ENCODE measurements around the gene TEX53. TPM values are rescaled to one million over a fixed set of nuclear protein-coding genes. Genes with fewer than 3 reads are reported as not detected.

Gene TEX53
- polyA plus RNA-seq, 1 of the 3 experiments (the other 2 are of a cell fraction): not detected

DNA sequence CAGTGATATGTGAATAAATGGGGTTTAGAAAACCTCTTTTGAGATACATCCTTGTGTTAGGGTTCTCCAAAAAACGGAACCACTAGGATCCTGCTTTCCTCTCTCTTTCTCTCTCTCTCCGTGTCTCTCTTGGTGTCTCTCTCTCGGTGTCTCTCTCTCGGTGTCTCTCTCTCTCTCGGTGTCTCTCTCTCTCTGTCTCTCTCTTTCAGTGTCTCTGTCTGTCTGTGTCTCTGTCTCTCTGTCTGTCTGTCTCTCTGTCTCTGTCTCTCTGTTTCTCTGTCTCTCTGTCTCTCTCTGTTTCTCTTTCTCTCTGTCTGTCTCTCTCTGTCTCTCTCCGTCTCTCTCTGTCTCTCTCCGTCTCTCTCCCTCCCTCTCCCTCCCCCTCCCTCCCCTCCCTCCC lies 32.2 kb upstream of the TEX53 start:
- no peak overlapping the region for H3K4me3 ChIP-seq (ENCODE audit: low read depth in 2 of 2, low read length in 1 of 2)
- CTCF ChIA-PET: interaction anchor here (1.0 to 1.7 kb wide), 3 partner anchors 9 to 325 kb away, joined by 3 to 5 read pairs (median 4); no protein-coding TSS in a partner anchor
- no peak overlapping the region for H3K9ac ChIP-seq
- TF ChIP-seq, protein P1, sequence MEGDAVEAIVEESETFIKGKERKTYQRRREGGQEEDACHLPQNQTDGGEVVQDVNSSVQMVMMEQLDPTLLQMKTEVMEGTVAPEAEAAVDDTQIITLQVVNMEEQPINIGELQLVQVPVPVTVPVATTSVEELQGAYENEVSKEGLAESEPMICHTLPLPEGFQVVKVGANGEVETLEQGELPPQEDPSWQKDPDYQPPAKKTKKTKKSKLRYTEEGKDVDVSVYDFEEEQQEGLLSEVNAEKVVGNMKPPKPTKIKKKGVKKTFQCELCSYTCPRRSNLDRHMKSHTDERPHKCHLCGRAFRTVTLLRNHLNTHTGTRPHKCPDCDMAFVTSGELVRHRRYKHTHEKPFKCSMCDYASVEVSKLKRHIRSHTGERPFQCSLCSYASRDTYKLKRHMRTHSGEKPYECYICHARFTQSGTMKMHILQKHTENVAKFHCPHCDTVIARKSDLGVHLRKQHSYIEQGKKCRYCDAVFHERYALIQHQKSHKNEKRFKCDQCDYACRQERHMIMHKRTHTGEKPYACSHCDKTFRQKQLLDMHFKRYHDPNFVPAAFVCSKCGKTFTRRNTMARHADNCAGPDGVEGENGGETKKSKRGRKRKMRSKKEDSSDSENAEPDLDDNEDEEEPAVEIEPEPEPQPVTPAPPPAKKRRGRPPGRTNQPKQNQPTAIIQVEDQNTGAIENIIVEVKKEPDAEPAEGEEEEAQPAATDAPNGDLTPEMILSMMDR (IDR thresholded peaks at IDR 0.05): no peak
- 85% methylated on average over 7 of the region's 7 CpGs for WGBS (ENCODE audit: low lambda C conversion rate)
- no peaks in the 10 kb centered on the region for H3K79me2 ChIP-seq (ENCODE audit: insufficient read depth)
- DNase-seq: no peak
- no peak overlapping the region; the same call in 1 of the 2 replicates for H3K4me2 ChIP-seq
- H2AFZ ChIP-seq (ENCODE audit: low read depth): no peak overlapping the region
- no peaks in the 10 kb centered on the region for H3K27me3 ChIP-seq (ENCODE audit: insufficient read depth)
- POLR2A ChIA-PET: no interaction called here
- peaks cover 46% of the 10 kb centered on the region for H3F3A ChIP-seq (replicated peaks; ENCODE audit: insufficient read depth)
- no peaks in the 10 kb centered on the region for H3K9me3 ChIP-seq
- peak overlapping the region in 1 of 2 experiments; percentile 95; a peak in 3 of 4 replicates for H3K27ac ChIP-seq (ENCODE audit: low read depth in 2 of 2, low read length in 1 of 2)
- H3K9me2 ChIP-seq: no peaks in the 10 kb centered on the region
- peaks cover 0 to 40% of the 10 kb centered on the region in 2 experiments for H3K4me1 ChIP-seq (ENCODE audit: control insufficient read depth in 1 of 2, insufficient read depth in 2 of 2, low read depth in 1 of 2, low read length in 1 of 2)
- no peaks in the 10 kb centered on the region for H4K20me1 ChIP-seq (ENCODE audit: insufficient read depth)
- no peaks in the 10 kb centered on the region for H3K36me3 ChIP-seq (replicated peaks in 1 of 2; ENCODE audit: control insufficient read depth in 1 of 2, insufficient read depth in 2 of 2, low read length in 1 of 2)

DNA sequence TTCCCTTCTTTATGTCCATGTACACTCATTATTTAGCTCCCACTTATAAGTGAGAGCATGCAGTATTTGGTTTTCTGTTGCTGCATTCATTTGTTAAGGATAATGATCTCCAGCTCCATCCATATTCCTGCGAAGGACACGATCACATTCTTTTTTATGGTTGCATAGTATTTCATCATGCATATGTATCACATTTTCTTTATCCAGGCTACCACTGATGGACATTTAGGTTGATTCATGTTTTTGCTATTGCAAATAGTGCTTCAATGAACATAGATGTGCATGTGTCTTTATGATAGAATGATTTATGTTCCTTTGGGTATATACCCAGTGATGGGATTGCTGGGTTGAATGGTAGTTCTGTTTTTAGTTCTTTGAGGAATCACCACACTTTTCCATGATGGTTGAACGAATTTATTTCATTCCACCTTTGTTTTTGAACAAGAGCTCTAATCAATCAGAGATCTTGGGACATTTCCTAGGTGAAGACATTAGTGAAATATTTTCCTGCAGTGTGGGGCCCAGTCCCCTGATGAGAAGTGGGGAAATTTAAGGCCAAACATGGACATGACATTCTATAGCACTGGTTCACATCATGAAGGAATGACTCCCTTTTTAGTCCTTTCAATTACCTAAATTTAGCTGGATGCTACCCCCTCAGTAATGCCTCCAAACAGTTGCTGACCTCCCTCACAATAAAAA lies 31.5 kb upstream of the TEX53 start:
- H3K36me3 ChIP-seq (replicated peaks in 1 of 2; ENCODE audit: control insufficient read depth in 1 of 2, insufficient read depth in 2 of 2, low read length in 1 of 2): no peaks in the 10 kb centered on the region
- H3K9me2 ChIP-seq: no peaks in the 10 kb centered on the region
- H3K9me3 ChIP-seq: no peaks in the 10 kb centered on the region
- WGBS (ENCODE audit: low lambda C conversion rate): 87% methylated on average over 3 of the region's 3 CpGs
- H3K27ac ChIP-seq (ENCODE audit: low read depth in 2 of 2, low read length in 1 of 2): peak overlapping the region in 1 of 2 experiments; percentile 95; a peak in 1 of 4 replicates
- H3K4me3 ChIP-seq (ENCODE audit: low read depth in 2 of 2, low read length in 1 of 2): no peak overlapping the region
- no peak overlapping the region for H2AFZ ChIP-seq (ENCODE audit: low read depth)
- H4K20me1 ChIP-seq (ENCODE audit: insufficient read depth): no peaks in the 10 kb centered on the region
- H3K9ac ChIP-seq: no peak overlapping the region
- H3K4me1 ChIP-seq (ENCODE audit: control insufficient read depth in 1 of 2, insufficient read depth in 2 of 2, low read depth in 1 of 2, low read length in 1 of 2): peaks cover 0 to 34% of the 10 kb centered on the region in 2 experiments
- no peaks in the 10 kb centered on the region for H3K27me3 ChIP-seq (ENCODE audit: insufficient read depth)
- H3K79me2 ChIP-seq (ENCODE audit: insufficient read depth): no peaks in the 10 kb centered on the region
- H3K4me2 ChIP-seq: no peak overlapping the region
- H3F3A ChIP-seq (replicated peaks; ENCODE audit: insufficient read depth): peaks cover 39% of the 10 kb centered on the region
- ChIA-PET POLR2A (no interaction called here), CTCF (interaction anchor here (1.0 to 1.7 kb wide), 3 partner anchors 8 to 325 kb away, joined by 3 to 5 read pairs (median 4); no protein-coding TSS in a partner anchor)
- no peak for TF ChIP-seq CHD2 (IDR thresholded peaks at IDR 0.05; ENCODE audit: low read length, partially characterized antibody)
- TF ChIP-seq MXI1 (IDR thresholded peaks at IDR 0.05; ENCODE audit: low read depth, low read length): no peak
- no peak for TF ChIP-seq POLR2AphosphoS5 (IDR thresholded peaks at IDR 0.05; ENCODE audit: low read depth, low read length)
- TF ChIP-seq, protein P1 (IDR thresholded peaks at IDR 0.05): no peak
- TF ChIP-seq TEAD4 (IDR thresholded peaks at IDR 0.05; ENCODE audit: borderline replicate concordance, insufficient read depth): no peak
- TF ChIP-seq TCF12 (IDR thresholded peaks at IDR 0.05): no peak
- TF ChIP-seq FOXM1 (IDR thresholded peaks at IDR 0.05; ENCODE audit: low read depth): no peak
- TF ChIP-seq ELF1 (IDR thresholded peaks at IDR 0.05): no peak
- TF ChIP-seq, protein P2, sequence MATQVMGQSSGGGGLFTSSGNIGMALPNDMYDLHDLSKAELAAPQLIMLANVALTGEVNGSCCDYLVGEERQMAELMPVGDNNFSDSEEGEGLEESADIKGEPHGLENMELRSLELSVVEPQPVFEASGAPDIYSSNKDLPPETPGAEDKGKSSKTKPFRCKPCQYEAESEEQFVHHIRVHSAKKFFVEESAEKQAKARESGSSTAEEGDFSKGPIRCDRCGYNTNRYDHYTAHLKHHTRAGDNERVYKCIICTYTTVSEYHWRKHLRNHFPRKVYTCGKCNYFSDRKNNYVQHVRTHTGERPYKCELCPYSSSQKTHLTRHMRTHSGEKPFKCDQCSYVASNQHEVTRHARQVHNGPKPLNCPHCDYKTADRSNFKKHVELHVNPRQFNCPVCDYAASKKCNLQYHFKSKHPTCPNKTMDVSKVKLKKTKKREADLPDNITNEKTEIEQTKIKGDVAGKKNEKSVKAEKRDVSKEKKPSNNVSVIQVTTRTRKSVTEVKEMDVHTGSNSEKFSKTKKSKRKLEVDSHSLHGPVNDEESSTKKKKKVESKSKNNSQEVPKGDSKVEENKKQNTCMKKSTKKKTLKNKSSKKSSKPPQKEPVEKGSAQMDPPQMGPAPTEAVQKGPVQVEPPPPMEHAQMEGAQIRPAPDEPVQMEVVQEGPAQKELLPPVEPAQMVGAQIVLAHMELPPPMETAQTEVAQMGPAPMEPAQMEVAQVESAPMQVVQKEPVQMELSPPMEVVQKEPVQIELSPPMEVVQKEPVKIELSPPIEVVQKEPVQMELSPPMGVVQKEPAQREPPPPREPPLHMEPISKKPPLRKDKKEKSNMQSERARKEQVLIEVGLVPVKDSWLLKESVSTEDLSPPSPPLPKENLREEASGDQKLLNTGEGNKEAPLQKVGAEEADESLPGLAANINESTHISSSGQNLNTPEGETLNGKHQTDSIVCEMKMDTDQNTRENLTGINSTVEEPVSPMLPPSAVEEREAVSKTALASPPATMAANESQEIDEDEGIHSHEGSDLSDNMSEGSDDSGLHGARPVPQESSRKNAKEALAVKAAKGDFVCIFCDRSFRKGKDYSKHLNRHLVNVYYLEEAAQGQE (IDR thresholded peaks at IDR 0.05; ENCODE audit: low read depth, low read length): no peak
- TF ChIP-seq FOXJ3 (CRISPR knock-in tag; IDR thresholded peaks at IDR 0.05): no peak
- TF ChIP-seq, protein P3, sequence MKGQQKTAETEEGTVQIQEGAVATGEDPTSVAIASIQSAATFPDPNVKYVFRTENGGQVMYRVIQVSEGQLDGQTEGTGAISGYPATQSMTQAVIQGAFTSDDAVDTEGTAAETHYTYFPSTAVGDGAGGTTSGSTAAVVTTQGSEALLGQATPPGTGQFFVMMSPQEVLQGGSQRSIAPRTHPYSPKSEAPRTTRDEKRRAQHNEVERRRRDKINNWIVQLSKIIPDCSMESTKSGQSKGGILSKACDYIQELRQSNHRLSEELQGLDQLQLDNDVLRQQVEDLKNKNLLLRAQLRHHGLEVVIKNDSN (IDR thresholded peaks at IDR 0.05; ENCODE audit: borderline replicate concordance, low read depth): no peak
- TF ChIP-seq RXRA (IDR thresholded peaks at IDR 0.05; ENCODE audit: borderline replicate concordance, low read depth): no peak
- no peak for TF ChIP-seq JUND (IDR thresholded peaks at IDR 0.05)
- TF ChIP-seq YY1 (IDR thresholded peaks at IDR 0.05; ENCODE audit: low read depth): no peak
- TF ChIP-seq MEF2A (IDR thresholded peaks at IDR 0.05; ENCODE audit: borderline replicate concordance, low read depth): no peak
- TF ChIP-seq RAD21 (IDR thresholded peaks at IDR 0.05; ENCODE audit: low read length): no peak
- DNase-seq: no peak
